Peyer's patch (tissue), 4 donors: ENCODE measurements around the gene UGCG.

ENCODE experiments used
- POLR2A ChIP-seq, 2 donors: fragments of 450-650 bp; IDR thresholded peaks; one replicate each; pipeline ENCODE4 v1.5.1; 2017; ENCODE audit warnings: antibody characterized with exemption in 2 of 2, mild to moderate bottlenecking in 2 of 2, moderate library complexity in 2 of 2
- TF ChIP-seq, protein P1 (sequence below), 6 experiments: fragments of 450-650 bp in 4 of 6; fragments of 200-600 bp in 2 of 6; sonication (generic) in 1 of 6; IDR thresholded peaks; one replicate each; pipeline ENCODE4 v1.5.1; 2017 to 2019; ENCODE audit warnings: antibody characterized with exemption in 6 of 6, mild to moderate bottlenecking in 3 of 6, moderate library complexity in 1 of 6

DNA sequence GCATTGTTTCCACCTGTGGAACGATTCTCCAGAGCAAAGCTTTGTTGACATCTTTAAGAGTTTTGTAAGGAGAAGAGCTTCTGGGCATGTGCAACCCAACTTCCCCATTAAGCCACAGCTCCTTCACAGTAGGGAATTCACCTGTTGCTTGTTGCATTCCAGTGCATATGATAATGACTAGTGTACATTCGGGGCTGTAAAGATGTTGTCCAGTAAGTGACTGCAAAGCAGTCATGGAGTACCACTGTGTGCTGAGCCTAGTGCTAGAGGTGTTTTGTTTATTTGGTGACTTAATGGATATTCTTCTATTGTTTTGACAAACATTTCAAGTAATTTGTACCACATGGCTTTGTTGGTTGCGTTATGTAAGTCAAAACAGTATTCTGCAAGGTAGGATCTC lies 12.8 kb downstream of the UGCG start:
- TF ChIP-seq, protein P1, sequence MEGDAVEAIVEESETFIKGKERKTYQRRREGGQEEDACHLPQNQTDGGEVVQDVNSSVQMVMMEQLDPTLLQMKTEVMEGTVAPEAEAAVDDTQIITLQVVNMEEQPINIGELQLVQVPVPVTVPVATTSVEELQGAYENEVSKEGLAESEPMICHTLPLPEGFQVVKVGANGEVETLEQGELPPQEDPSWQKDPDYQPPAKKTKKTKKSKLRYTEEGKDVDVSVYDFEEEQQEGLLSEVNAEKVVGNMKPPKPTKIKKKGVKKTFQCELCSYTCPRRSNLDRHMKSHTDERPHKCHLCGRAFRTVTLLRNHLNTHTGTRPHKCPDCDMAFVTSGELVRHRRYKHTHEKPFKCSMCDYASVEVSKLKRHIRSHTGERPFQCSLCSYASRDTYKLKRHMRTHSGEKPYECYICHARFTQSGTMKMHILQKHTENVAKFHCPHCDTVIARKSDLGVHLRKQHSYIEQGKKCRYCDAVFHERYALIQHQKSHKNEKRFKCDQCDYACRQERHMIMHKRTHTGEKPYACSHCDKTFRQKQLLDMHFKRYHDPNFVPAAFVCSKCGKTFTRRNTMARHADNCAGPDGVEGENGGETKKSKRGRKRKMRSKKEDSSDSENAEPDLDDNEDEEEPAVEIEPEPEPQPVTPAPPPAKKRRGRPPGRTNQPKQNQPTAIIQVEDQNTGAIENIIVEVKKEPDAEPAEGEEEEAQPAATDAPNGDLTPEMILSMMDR (IDR thresholded peaks at IDR 0.05) = no peak
- no peak for TF ChIP-seq POLR2A (IDR thresholded peaks at IDR 0.05)
